HG03342 (cell line): ENCODE results near the gene FRMPD4.

Experiments used
- ATAC-seq: cut with Tn5 transposase; IDR thresholded peaks from one replicate; pipeline ENCODE4 v1.9.1; 2021; ENCODE audit warnings: mild to moderate bottlenecking, moderate library complexity; ENCODE audit not compliant: unreplicated experiment

FRMPD4 gene

DNA sequence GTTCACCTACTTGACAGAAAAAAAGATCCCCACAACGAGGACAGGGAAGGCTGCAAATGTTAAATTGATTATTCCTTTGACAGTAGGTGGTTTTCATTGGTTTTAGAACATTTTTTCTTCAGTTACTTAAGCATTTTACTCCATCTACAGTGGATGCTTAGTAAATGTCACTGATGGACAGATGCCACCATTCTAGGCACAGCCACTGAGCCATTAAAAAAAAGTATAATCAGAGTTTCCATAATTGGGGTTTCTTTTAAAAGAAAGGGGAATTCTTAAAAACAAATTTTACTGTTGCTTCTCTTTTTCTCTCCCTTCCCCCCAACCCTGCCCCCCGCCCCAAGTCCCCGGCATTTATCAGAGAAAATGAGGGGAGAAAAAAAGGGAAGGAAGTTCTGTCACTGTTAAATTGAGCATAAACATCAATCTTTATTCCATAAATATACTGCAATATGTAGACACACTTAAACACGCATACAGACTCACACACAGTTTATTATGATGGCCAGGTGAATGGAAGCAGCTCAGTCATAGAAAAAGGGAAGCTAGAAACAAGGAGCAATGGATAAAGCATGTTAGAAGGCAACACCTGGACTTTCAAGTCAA is 573.3 kb downstream of the FRMPD4 start:
- no peak for ATAC-seq

GRCh38 chrX:12716574-12716973 is 578.3 kb downstream of the FRMPD4 start:
- no peak for ATAC-seq

DNA sequence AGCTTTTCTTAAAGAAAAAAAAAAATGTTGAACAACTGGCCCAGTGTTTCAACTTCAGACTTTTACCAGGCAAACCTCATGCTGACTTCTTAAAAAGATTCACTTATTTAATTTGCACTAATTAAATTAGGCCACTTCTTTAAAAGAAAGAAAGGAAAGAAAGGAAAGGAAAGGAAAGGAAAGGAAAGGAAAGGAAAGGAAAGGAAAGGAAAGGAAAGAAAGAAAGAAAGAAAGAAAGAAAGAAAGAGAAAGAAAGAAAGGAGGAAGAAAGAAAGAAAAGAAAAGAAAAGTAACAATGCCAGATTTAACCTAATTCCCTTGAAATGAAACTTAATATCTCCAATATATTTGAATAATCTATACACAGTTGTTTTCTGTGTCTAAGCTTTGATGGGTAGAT is 581.6 kb downstream of the FRMPD4 start:
- ATAC-seq, result no peak

DNA sequence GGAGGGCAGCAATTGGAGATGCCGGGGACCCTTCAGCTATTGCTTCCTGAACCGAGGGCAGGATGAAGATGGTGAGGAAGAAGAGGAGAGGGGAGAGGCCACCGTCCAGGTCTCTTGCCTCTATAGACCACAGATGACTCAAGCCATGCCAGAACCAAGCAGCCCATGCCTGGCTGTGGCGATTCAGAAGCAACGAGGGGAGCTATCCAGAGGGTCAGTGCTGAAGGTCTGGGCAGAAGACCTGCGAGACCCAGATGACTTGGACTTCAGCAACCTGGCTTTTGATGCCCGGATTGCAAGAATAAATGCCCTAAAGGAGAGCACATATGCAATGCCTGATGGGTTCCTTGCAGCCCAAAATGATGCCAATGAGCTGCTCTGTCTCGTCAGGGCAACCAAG is 582.8 kb downstream of the FRMPD4 start:
- ATAC-seq, result no peak

GRCh38 chrX:12722314-12722713 is 584.0 kb downstream of the FRMPD4 start:
- ATAC-seq, result no peak

DNA sequence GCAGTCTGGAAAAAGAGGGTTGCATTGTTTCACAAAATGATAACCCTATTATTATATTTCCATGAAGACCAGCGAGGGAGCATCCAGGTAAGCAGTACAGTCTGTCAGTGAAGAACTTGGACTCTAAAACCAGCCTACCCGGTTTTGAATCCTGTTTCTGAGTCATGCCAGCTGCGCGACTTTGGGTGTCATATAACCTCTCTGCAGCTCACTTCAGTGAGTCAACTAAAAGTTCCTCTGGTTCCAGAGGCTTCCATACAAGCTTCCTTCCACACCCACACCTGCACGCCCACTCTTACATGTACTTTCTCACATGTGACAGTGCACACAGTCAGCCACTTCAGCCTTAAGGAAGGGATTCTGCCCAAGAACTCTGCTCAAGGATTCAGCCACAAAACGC is 603.1 kb downstream of the FRMPD4 start:
- no peak for ATAC-seq

DNA sequence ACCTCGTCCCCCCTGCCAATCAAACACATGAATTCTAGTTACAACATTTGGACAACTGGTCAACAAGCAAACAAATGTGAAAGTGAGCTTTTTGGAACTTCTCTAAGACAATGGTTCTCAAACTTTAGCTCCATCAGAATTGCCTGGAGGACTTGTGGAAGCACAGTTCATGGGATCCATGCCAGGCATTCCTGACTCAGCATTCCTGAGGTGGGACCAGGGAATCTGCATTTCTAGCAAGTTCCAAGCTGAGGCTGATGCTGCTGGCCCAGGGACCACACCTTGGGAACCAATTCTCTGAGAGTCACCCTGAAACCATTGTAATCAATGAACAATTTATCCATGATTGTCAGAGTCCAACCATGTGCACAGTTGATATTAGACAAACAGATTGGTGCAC is 609.2 kb downstream of the FRMPD4 start:
- no peak for ATAC-seq

- ATAC-seq, result no peak
Observed at GRCh38 chrX:12751887-12752286, 613.6 kb downstream of the FRMPD4 start.

DNA sequence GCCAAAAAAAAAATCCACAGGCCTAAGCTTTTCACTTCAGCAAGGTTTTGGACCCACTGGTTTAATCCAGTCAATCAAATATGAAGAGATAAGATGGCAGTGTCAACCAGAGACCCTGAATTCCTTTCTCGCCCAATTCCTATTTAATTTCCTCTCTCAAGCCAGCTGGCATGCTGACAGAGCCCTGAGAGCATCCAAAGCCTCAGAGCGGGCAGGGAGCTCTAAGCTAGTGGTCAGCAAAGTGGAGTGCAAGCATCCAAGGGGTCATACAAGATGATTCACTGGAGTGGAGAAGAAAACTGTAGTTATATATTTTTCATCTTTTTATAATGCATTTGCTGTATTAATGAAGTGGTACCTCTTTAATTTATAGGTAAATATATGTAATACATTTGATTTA is 615.1 kb downstream of the FRMPD4 start:
- ATAC-seq, result no peak

DNA sequence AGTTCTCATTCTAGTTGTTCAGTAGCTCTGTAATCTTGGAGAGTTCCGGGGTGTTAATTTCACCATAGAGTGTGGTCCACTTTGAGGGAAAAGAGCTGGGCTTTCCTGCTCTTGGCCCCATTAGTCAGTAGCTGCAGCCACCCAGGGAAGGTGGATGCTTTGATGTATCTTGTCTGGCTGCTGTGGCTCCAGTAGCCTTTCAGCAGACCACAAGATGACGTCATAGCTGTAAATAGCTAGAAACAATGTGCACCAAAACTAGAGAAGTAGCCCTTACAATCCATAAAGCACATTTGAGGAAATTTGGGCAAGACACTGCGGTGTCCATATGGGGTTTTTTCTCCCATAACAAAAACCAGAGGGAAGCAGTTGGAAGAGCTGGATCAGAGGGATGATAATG is 620.0 kb downstream of the FRMPD4 start:
- ATAC-seq, result no peak

- ATAC-seq, result no peak
Observed at GRCh38 chrX:12767856-12768255, 629.6 kb downstream of the FRMPD4 start.

DNA sequence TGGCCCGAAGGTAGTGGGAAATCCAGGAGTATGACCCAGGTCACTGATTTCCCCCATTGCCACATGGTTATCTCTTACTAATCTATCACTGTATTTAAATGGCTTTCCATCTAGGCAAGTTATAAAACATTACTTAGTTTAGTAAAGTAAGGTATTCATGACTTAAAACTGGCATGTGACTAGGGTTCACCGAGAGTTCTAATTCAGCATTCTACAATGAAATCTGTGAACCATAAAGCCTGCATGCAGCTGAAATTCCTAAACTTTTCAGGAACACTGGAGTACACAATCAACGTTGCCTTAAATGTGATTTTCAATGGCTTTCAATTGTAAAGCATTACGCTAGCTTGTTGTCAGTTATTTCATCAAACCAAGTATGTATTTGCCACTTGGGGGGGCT is 630.2 kb downstream of the FRMPD4 start:
- no peak for ATAC-seq

GRCh38 chrX:12770440-12770839 is 632.2 kb downstream of the FRMPD4 start:
- ATAC-seq, result no peak

GRCh38 chrX:12771445-12772069 is 633.3 kb downstream of the FRMPD4 start:
- peak; percentile 100 for ATAC-seq
